Measurements from ENCODE around the gene ARHGAP26.

The ARHGAP26 gene

DNA sequence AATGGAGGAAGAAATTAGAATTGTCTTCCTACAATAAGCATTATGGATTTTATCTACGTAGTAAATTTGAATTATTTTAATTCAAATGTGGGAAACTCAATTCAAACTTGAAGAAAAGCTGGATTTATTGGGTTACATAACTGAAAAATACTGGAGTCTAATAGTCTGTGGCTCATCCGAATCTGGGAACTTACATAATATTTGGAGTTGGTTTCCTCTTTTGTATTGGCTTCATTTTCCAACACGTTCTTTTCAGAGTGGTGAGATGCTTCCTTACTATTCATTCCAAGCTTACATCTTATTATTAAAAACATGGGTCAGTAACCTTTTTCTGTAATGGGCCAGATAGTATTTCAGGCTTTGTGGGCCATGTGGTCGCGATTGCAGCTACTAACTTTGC lies 164.8 kb downstream of the ARHGAP26 start:
- Histone ChIP-seq H2BK15ac (ENCODE audit: low read depth, poor library complexity, severe bottlenecking) (no peak overlapping the region), H3K14ac (ENCODE audit: low read length in 2 of 2) (no peak overlapping the region), H2AFZ (ENCODE audit: low read depth, low read length) (no peak overlapping the region), H3K27ac (ENCODE audit: low read length, poor library complexity, severe bottlenecking) (no peak overlapping the region), H2BK12ac (ENCODE audit: low read length in 2 of 2) (no peak overlapping the region), H3K79me1 (replicated peaks; ENCODE audit: low read length, poor library complexity, severe bottlenecking) (no peaks in the 10 kb centered on the region), H3K27me3 (ENCODE audit: control insufficient read depth in 1 of 2, insufficient read depth in 1 of 2, low read length in 2 of 2) (no peaks in the 10 kb centered on the region), H3K4me2 (ENCODE audit: low read length, poor library complexity, severe bottlenecking) (no peak overlapping the region), H3K18ac (ENCODE audit: low read depth in 1 of 2, low read length in 2 of 2) (no peak overlapping the region), H3K9me3 (ENCODE audit: control insufficient read depth, low read length) (no peaks in the 10 kb centered on the region), H3K23ac (ENCODE audit: low read length in 2 of 2) (no peak overlapping the region), H2BK120ac (ENCODE audit: low read depth, low read length) (no peak overlapping the region), H3K36me3 (ENCODE audit: control insufficient read depth in 1 of 2, insufficient read depth in 2 of 2, low read depth in 1 of 2, low read length in 2 of 2) (no peaks in the 10 kb centered on the region), H2BK5ac (ENCODE audit: low read depth, low read length, poor library complexity, severe bottlenecking) (no peak overlapping the region), H3K4me1 (ENCODE audit: control insufficient read depth, insufficient read depth, low read depth, low read length) (no peaks in the 10 kb centered on the region), H3K9ac (ENCODE audit: low read length) (no peak overlapping the region), H3K4ac (ENCODE audit: low read depth in 1 of 2, low read length in 2 of 2) (no peak overlapping the region), H2AK5ac (ENCODE audit: low read length, severe bottlenecking) (no peak overlapping the region), H4K91ac (ENCODE audit: low read length) (no peak overlapping the region), H3K4me3 (ENCODE audit: insufficient read depth in 1 of 2, low read depth in 1 of 2, low read length in 2 of 2) (no peak overlapping the region), H4K8ac (ENCODE audit: low read length) (no peak overlapping the region)
- DNase-seq: no peak
- 100% methylated on average over 4 of the region's 5 CpGs for WGBS

DNA sequence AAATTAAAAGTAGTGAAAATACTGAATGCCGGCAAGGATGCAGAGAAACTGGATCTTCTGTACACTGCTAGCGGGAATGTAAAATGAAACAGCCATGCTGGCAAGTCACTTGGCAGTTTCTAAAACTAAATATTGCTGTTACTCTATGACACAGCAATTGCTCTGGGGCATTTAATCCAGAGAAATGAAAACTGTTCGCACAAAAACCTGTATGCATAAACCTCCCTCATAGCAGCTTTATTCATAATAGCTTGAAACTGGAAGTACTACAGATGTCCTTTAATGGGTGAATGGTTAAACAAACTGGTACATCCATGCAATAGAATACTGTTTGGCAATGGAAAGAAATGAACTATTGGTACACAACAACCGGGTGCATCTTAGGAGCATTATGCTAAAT lies 167.2 kb downstream of the ARHGAP26 start:
- Histone ChIP-seq H2BK5ac (ENCODE audit: low read depth, low read length, poor library complexity, severe bottlenecking) (no peak overlapping the region), H3K4ac (ENCODE audit: low read depth in 1 of 2, low read length in 2 of 2) (no peak overlapping the region), H4K8ac (ENCODE audit: low read length) (no peak overlapping the region), H3K14ac (ENCODE audit: low read length in 2 of 2) (no peak overlapping the region), H3K27me3 (ENCODE audit: control insufficient read depth in 1 of 2, insufficient read depth in 1 of 2, low read length in 2 of 2) (no peaks in the 10 kb centered on the region), H2BK12ac (ENCODE audit: low read length in 2 of 2) (no peak overlapping the region), H3K4me2 (ENCODE audit: low read length, poor library complexity, severe bottlenecking) (no peak overlapping the region), H3K4me3 (ENCODE audit: insufficient read depth in 1 of 2, low read depth in 1 of 2, low read length in 2 of 2) (no peak overlapping the region), H3K79me1 (replicated peaks; ENCODE audit: low read length, poor library complexity, severe bottlenecking) (no peaks in the 10 kb centered on the region), H2AK5ac (ENCODE audit: low read length, severe bottlenecking) (no peak overlapping the region), H2BK15ac (ENCODE audit: low read depth, poor library complexity, severe bottlenecking) (no peak overlapping the region), H2AFZ (ENCODE audit: low read depth, low read length) (no peak overlapping the region), H3K18ac (ENCODE audit: low read depth in 1 of 2, low read length in 2 of 2) (no peak overlapping the region), H4K91ac (ENCODE audit: low read length) (no peak overlapping the region), H2BK120ac (ENCODE audit: low read depth, low read length) (no peak overlapping the region), H3K36me3 (ENCODE audit: control insufficient read depth in 1 of 2, insufficient read depth in 2 of 2, low read depth in 1 of 2, low read length in 2 of 2) (no peaks in the 10 kb centered on the region), H3K23ac (ENCODE audit: low read length in 2 of 2) (no peak overlapping the region), H3K9me3 (ENCODE audit: control insufficient read depth, low read length) (no peaks in the 10 kb centered on the region), H3K27ac (ENCODE audit: low read length, poor library complexity, severe bottlenecking) (no peak overlapping the region), H3K9ac (ENCODE audit: low read length) (no peak overlapping the region), H3K4me1 (ENCODE audit: control insufficient read depth, insufficient read depth, low read depth, low read length) (no peaks in the 10 kb centered on the region)
- DNase-seq: no peak
- 98% methylated on average over 3 of the region's 4 CpGs for WGBS

DNA sequence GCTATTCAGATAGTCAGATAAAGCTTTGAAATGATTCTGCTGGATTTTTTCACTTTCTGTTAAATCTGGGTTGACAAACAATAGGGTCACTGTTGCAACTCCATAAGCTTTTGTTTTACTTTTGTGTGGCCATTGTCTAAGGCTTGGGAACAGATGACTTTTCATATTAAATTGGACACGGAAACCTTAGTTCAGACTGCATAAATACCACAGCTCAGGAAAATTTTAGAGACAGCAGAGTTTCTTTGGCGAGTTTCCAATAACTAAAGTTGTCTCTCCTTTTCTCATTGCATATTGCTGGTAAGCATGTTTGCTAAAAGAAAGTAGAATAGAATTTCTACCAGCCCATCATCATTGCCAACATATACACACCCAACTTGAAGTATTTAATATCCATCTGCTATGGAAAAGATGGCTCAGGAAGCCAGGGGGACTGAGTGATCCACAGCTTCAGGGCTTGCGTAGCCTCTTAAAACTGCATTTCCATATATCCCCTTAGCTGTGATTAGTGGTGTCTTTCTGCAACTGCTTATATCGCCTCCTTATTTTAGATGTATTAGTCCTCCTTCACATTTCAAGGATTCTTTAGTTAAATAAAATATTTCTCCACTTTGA lies 168.2 kb downstream of the ARHGAP26 start:
- Histone ChIP-seq H3K4me3 (ENCODE audit: insufficient read depth in 1 of 2, low read depth in 1 of 2, low read length in 2 of 2) (no peak overlapping the region), H4K8ac (ENCODE audit: low read length) (no peak overlapping the region), H3K36me3 (ENCODE audit: control insufficient read depth in 1 of 2, insufficient read depth in 2 of 2, low read depth in 1 of 2, low read length in 2 of 2) (no peaks in the 10 kb centered on the region), H3K23ac (ENCODE audit: low read length in 2 of 2) (no peak overlapping the region), H3K4me1 (ENCODE audit: control insufficient read depth, insufficient read depth, low read depth, low read length) (no peaks in the 10 kb centered on the region), H3K4me2 (ENCODE audit: low read length, poor library complexity, severe bottlenecking) (no peak overlapping the region), H4K91ac (ENCODE audit: low read length) (no peak overlapping the region), H2AK5ac (ENCODE audit: low read length, severe bottlenecking) (no peak overlapping the region), H3K18ac (ENCODE audit: low read depth in 1 of 2, low read length in 2 of 2) (no peak overlapping the region), H2BK5ac (ENCODE audit: low read depth, low read length, poor library complexity, severe bottlenecking) (no peak overlapping the region), H3K4ac (ENCODE audit: low read depth in 1 of 2, low read length in 2 of 2) (no peak overlapping the region), H3K14ac (ENCODE audit: low read length in 2 of 2) (no peak overlapping the region), H2BK15ac (ENCODE audit: low read depth, poor library complexity, severe bottlenecking) (no peak overlapping the region), H2BK12ac (ENCODE audit: low read length in 2 of 2) (no peak overlapping the region), H2BK120ac (ENCODE audit: low read depth, low read length) (no peak overlapping the region), H3K27ac (ENCODE audit: low read length, poor library complexity, severe bottlenecking) (no peak overlapping the region), H3K9ac (ENCODE audit: low read length) (no peak overlapping the region), H2AFZ (ENCODE audit: low read depth, low read length) (no peak overlapping the region), H3K27me3 (ENCODE audit: control insufficient read depth in 1 of 2, insufficient read depth in 1 of 2, low read length in 2 of 2) (no peaks in the 10 kb centered on the region), H3K9me3 (ENCODE audit: control insufficient read depth, low read length) (no peaks in the 10 kb centered on the region), H3K79me1 (replicated peaks; ENCODE audit: low read length, poor library complexity, severe bottlenecking) (no peaks in the 10 kb centered on the region)
- 100% methylated on average over 1 of the region's 4 CpGs for WGBS
- DNase-seq: no peak

DNA sequence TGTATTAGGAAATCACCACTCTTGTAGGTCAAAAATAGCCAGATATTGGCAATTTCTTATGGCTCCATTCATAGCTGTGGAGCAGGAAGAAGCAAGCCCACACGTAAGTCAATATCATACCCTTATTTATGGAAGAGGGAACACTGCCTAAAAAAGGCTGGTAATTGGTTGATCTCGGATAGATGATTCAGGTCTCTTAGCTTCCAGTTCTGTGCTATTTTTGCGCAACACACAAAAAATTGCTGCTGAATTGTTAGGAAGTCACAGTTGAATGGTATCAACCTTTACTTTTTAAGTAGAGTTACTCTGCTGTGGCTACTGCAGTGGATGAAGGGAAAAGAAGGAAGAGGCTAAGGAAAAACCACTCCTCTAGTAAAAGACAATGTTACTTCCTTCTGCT lies 168.8 kb downstream of the ARHGAP26 start:
- H3K4me3 ChIP-seq (ENCODE audit: insufficient read depth in 1 of 2, low read depth in 1 of 2, low read length in 2 of 2): no peak overlapping the region
- H3K23ac ChIP-seq (ENCODE audit: low read length in 2 of 2): no peak overlapping the region
- H3K79me1 ChIP-seq (replicated peaks; ENCODE audit: low read length, poor library complexity, severe bottlenecking): no peaks in the 10 kb centered on the region
- no peaks in the 10 kb centered on the region for H3K27me3 ChIP-seq (ENCODE audit: control insufficient read depth in 1 of 2, insufficient read depth in 1 of 2, low read length in 2 of 2)
- no peaks in the 10 kb centered on the region for H3K36me3 ChIP-seq (ENCODE audit: control insufficient read depth in 1 of 2, insufficient read depth in 2 of 2, low read depth in 1 of 2, low read length in 2 of 2)
- H4K8ac ChIP-seq (ENCODE audit: low read length): no peak overlapping the region
- H3K9ac ChIP-seq (ENCODE audit: low read length): no peak overlapping the region
- H3K27ac ChIP-seq (ENCODE audit: low read length, poor library complexity, severe bottlenecking): no peak overlapping the region
- no peak overlapping the region for H2BK120ac ChIP-seq (ENCODE audit: low read depth, low read length)
- no peak overlapping the region for H3K14ac ChIP-seq (ENCODE audit: low read length in 2 of 2)
- H3K9me3 ChIP-seq (ENCODE audit: control insufficient read depth, low read length): no peaks in the 10 kb centered on the region
- H3K4ac ChIP-seq (ENCODE audit: low read depth in 1 of 2, low read length in 2 of 2): no peak overlapping the region
- H2AFZ ChIP-seq (ENCODE audit: low read depth, low read length): no peak overlapping the region
- H4K91ac ChIP-seq (ENCODE audit: low read length): no peak overlapping the region
- H3K4me2 ChIP-seq (ENCODE audit: low read length, poor library complexity, severe bottlenecking): no peak overlapping the region
- no peak overlapping the region for H3K18ac ChIP-seq (ENCODE audit: low read depth in 1 of 2, low read length in 2 of 2)
- no peak for DNase-seq
- H3K4me1 ChIP-seq (ENCODE audit: control insufficient read depth, insufficient read depth, low read depth, low read length): no peaks in the 10 kb centered on the region
- H2BK12ac ChIP-seq (ENCODE audit: low read length in 2 of 2): no peak overlapping the region
- no peak overlapping the region for H2AK5ac ChIP-seq (ENCODE audit: low read length, severe bottlenecking)
- WGBS: 94% methylated on average over 3 of the region's 3 CpGs
- no peak overlapping the region for H2BK5ac ChIP-seq (ENCODE audit: low read depth, low read length, poor library complexity, severe bottlenecking)
- H2BK15ac ChIP-seq (ENCODE audit: low read depth, poor library complexity, severe bottlenecking): no peak overlapping the region
